ENCODE data around the gene RNF213. TPM values are rescaled to one million over a fixed set of nuclear protein-coding genes. Genes with fewer than 3 reads are reported as not detected.

Gene RNF213
- total and polyA plus RNA-seq, 2 donors (not counting 1 experiment from before 2014, with no cell fraction given) = 36.8 to 245 TPM

GRCh38 chr17:80359422-80360110 is 98.9 kb downstream of the RNF213 start:
- DNase-seq (ENCODE audit: low read depth in 2 of 2) = peak in 1 of 2 donors; percentile 19

GRCh38 chr17:80360396-80360795 is 99.7 kb downstream of the RNF213 start:
- no peak for TF ChIP-seq CTCF (conservative IDR thresholded peaks at IDR 0.05 in 1 of 2, IDR thresholded peaks at IDR 0.05 in 1 of 2; ENCODE audit: low read depth in 1 of 2, low read length in 2 of 2)
- no peak for TF ChIP-seq EZH2 (IDR thresholded peaks at IDR 0.05; ENCODE audit: low read length, missing control alignments)
- no peak overlapping the region for H3K4me2 ChIP-seq (ENCODE audit: extremely low read depth, insufficient read depth, low read length)
- H4K20me1 ChIP-seq (ENCODE audit: control insufficient read depth, extremely low read depth, insufficient read depth, low read length) = no peaks in the 10 kb centered on the region
- peaks cover 43% of the 10 kb centered on the region for H3K36me3 ChIP-seq (ENCODE audit: control insufficient read depth, insufficient read depth, low read length)
- no peak overlapping the region for H3K4me3 ChIP-seq (replicated peaks in 1 of 4; ENCODE audit: control extremely low read depth in 1 of 4, insufficient read depth in 1 of 4, low read depth in 3 of 4, low read length in 4 of 4)
- H3K27me3 ChIP-seq (ENCODE audit: control insufficient read depth, insufficient read depth, low read length) = no peaks in the 10 kb centered on the region
- H3K79me2 ChIP-seq (ENCODE audit: control insufficient read depth, insufficient read depth, low read length) = no peaks in the 10 kb centered on the region
- H2AFZ ChIP-seq (ENCODE audit: low read length) = no peak overlapping the region
- H3K9me3 ChIP-seq (ENCODE audit: control insufficient read depth, insufficient read depth, low read depth, low read length) = no peaks in the 10 kb centered on the region
- H3K9ac ChIP-seq (ENCODE audit: insufficient read depth, low read length) = no peak overlapping the region
- H3K4me1 ChIP-seq (ENCODE audit: control insufficient read depth, extremely low read depth, insufficient read depth, low read length) = peaks cover 12% of the 10 kb centered on the region
- H3K27ac ChIP-seq (ENCODE audit: insufficient read depth, low read length) = no peak overlapping the region
- DNase-seq (ENCODE audit: low read depth in 2 of 2) = no peak

More at GRCh38 chr17:80359422-80360110, 98.9 kb downstream of the RNF213 start:
- no peak overlapping the region for H3K4me2 ChIP-seq (ENCODE audit: extremely low read depth, insufficient read depth, low read length)
- no peaks in the 10 kb centered on the region for H4K20me1 ChIP-seq (ENCODE audit: control insufficient read depth, extremely low read depth, insufficient read depth, low read length)
- H3K79me2 ChIP-seq (ENCODE audit: control insufficient read depth, insufficient read depth, low read length) = no peaks in the 10 kb centered on the region
- H3K9ac ChIP-seq (ENCODE audit: insufficient read depth, low read length) = no peak overlapping the region
- no peaks in the 10 kb centered on the region for H3K27me3 ChIP-seq (ENCODE audit: control insufficient read depth, insufficient read depth, low read length)
- no peak overlapping the region for H2AFZ ChIP-seq (ENCODE audit: low read length)
- H3K4me1 ChIP-seq (ENCODE audit: control insufficient read depth, extremely low read depth, insufficient read depth, low read length) = peaks cover 12% of the 10 kb centered on the region
- no peak overlapping the region for H3K4me3 ChIP-seq (replicated peaks in 1 of 4; ENCODE audit: control extremely low read depth in 1 of 4, insufficient read depth in 1 of 4, low read depth in 3 of 4, low read length in 4 of 4)
- TF ChIP-seq CTCF (conservative IDR thresholded peaks at IDR 0.05 in 1 of 2, IDR thresholded peaks at IDR 0.05 in 1 of 2; ENCODE audit: low read depth in 1 of 2, low read length in 2 of 2) = no peak
- TF ChIP-seq EZH2 (IDR thresholded peaks at IDR 0.05; ENCODE audit: low read length, missing control alignments) = no peak
- no peaks in the 10 kb centered on the region for H3K9me3 ChIP-seq (ENCODE audit: control insufficient read depth, insufficient read depth, low read depth, low read length)
- no peak overlapping the region for H3K27ac ChIP-seq (ENCODE audit: insufficient read depth, low read length)
- peaks cover 40% of the 10 kb centered on the region for H3K36me3 ChIP-seq (ENCODE audit: control insufficient read depth, insufficient read depth, low read length)

GRCh38 chr17:80361495-80362220 is 101.0 kb downstream of the RNF213 start:
- Histone ChIP-seq H3K9ac (ENCODE audit: insufficient read depth, low read length) (no peak overlapping the region), H3K27ac (ENCODE audit: insufficient read depth, low read length) (no peak overlapping the region), H3K27me3 (ENCODE audit: control insufficient read depth, insufficient read depth, low read length) (no peaks in the 10 kb centered on the region), H3K4me2 (ENCODE audit: extremely low read depth, insufficient read depth, low read length) (no peak overlapping the region), H3K36me3 (ENCODE audit: control insufficient read depth, insufficient read depth, low read length) (peaks cover 43% of the 10 kb centered on the region), H2AFZ (ENCODE audit: low read length) (no peak overlapping the region), H3K9me3 (ENCODE audit: control insufficient read depth, insufficient read depth, low read depth, low read length) (no peaks in the 10 kb centered on the region), H3K79me2 (ENCODE audit: control insufficient read depth, insufficient read depth, low read length) (no peaks in the 10 kb centered on the region), H3K4me1 (ENCODE audit: control insufficient read depth, extremely low read depth, insufficient read depth, low read length) (peaks cover 12% of the 10 kb centered on the region), H4K20me1 (ENCODE audit: control insufficient read depth, extremely low read depth, insufficient read depth, low read length) (no peaks in the 10 kb centered on the region), H3K4me3 (replicated peaks in 1 of 4; ENCODE audit: control extremely low read depth in 1 of 4, insufficient read depth in 1 of 4, low read depth in 3 of 4, low read length in 4 of 4) (no peak overlapping the region)
- peak in 1 of 2 donors; percentile 6 for DNase-seq (ENCODE audit: low read depth in 2 of 2)
- TF ChIP-seq CTCF (conservative IDR thresholded peaks at IDR 0.05 in 1 of 2, IDR thresholded peaks at IDR 0.05 in 1 of 2; ENCODE audit: low read depth in 1 of 2, low read length in 2 of 2) (peak; percentile 25 to 41), EZH2 (IDR thresholded peaks at IDR 0.05; ENCODE audit: low read length, missing control alignments) (no peak)

Measured in fibroblast of lung (primary cell).